ENCODE results near the gene NUDT6.

DNA sequence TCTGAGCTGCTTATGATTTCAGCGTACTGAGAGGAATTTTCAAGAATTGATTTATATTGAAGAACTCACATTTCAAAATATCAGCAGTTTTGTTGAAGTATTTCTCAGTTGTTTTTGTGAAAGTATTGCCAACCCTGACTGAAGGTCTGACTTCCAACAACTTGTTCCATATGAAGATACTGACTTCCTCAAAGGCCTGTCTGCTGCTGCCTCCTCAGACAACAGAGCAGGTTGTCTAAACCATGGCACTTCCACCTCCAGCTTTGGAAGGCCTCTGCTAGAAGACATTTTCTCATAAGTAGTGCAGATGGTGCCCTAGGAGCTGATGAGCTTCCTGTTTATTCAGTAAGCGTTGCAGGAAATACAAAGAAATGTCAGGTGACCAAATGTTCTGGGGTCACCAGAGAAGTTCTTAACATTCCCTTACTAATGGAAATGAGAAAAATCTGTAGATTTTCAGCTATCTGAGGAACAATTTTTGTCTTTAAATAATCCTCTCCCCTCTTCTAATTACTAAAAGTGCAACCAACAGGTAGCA lies 67.0 kb downstream of the NUDT6 start:
- no peak for TF ChIP-seq CTCF (IDR thresholded peaks at IDR 0.05; ENCODE audit: insufficient read depth, low read length, poor library complexity, severe bottlenecking)
- no peak for TF ChIP-seq EZH2phosphoT487 (conservative IDR thresholded peaks at IDR 0.05; ENCODE audit: low read length)
